ENCODE results near the gene VAT1.

DNA sequence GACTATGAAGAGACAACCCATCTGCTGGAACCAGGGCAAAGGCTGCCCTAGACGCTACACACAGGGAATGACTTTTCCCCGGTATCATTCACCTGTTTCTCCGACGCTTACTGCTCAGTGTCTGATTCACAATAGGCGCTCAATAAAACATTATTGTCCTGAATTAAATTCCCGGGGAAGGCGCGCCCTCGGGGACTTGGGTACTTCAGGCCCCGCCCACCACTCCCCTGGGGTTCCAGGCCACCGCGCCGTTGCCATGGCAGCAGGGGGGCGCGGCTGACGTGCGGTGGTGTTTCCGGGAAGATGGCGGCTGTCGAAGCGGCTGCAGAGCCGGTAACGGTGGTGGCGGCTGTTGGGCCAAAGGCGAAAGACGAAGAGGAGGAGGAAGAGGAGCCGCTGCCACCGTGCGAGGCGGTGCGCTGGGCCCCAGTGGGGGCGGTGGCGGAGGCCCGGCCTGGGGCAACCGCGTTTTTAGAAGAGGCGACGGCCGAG lies 41.9 kb downstream of the VAT1 start, which contains the start of gene RUNDC1:
- TF ChIP-seq EZH2 (IDR thresholded peaks at IDR 0.05; ENCODE audit: insufficient read depth, poor library complexity, severe bottlenecking) (no peak), EZH2phosphoT487 (IDR thresholded peaks at IDR 0.05; ENCODE audit: insufficient read depth, low read depth) (no peak)
